GM18951 (cell line): ENCODE results near the gene CASP5.
"Not testable (repeated sequence)": the region's sequence is repeated elsewhere in the genome, so short reads cannot be mapped to it uniquely, and the experiment has no call there.

Experiments
- POLR2A ChIP-seq: IDR thresholded peaks from 4 replicates; pipeline ENCODE4 v1.6.1; 2011; ENCODE audit warnings: mild to moderate bottlenecking; ENCODE audit not compliant: insufficient read length, insufficient read depth; ENCODE audit errors: extremely low read depth
- in situ Hi-C: fragments of 300-500 bp; cut with MboI; formaldehyde crosslinking; loops from one replicate; pipeline ENCODE4 v1.12.0; 2022; ENCODE audit warnings: low sequenced_read_pairs, mixed read lengths, inconsistent platforms; ENCODE audit not compliant: unreplicated experiment

The CASP5 gene

GRCh38 chr11:105004021-105004420 is 18.9 kb downstream of the CASP5 start:
- in situ Hi-C loops, result no loop called here

GRCh38 chr11:105003151-105003550 is 19.8 kb downstream of the CASP5 start:
- in situ Hi-C loops, result no loop called here
- no peak for TF ChIP-seq POLR2A

More at GRCh38 chr11:105004021-105004420, 18.9 kb downstream of the CASP5 start:
- no peak for TF ChIP-seq POLR2A

GRCh38 chr11:105000797-105001196 is 22.2 kb downstream of the CASP5 start:
- in situ Hi-C loops, result no loop called here
- TF ChIP-seq POLR2A, result no peak

GRCh38 chr11:105000167-105000566 is 22.8 kb downstream of the CASP5 start:
- in situ Hi-C loops, result no loop called here
- TF ChIP-seq POLR2A, result no peak

GRCh38 chr11:104999721-105000120 is 23.2 kb downstream of the CASP5 start:
- in situ Hi-C loops, result no loop called here
- no peak for TF ChIP-seq POLR2A

GRCh38 chr11:104997288-104997687 is 25.7 kb downstream of the CASP5 start:
- no peak for TF ChIP-seq POLR2A
- in situ Hi-C loops, result no loop called here

- no peak for TF ChIP-seq POLR2A
- in situ Hi-C loops, result no loop called here
Measured at GRCh38 chr11:104995001-104995408, 28.0 kb downstream of the CASP5 start.

GRCh38 chr11:104992781-104993180 is 30.2 kb downstream of the CASP5 start:
- in situ Hi-C loops, result no loop called here
- TF ChIP-seq POLR2A, result no peak

GRCh38 chr11:104991994-104992393 is 31.0 kb downstream of the CASP5 start:
- TF ChIP-seq POLR2A, result no peak
- in situ Hi-C loops, result no loop called here

GRCh38 chr11:104984808-104985207 is 38.2 kb downstream of the CASP5 start:
- TF ChIP-seq POLR2A, result no peak
- in situ Hi-C loops, result no loop called here

- TF ChIP-seq POLR2A, result no peak
- in situ Hi-C loops, result no loop called here
Measured at GRCh38 chr11:104979839-104980238, 43.1 kb downstream of the CASP5 start.

- in situ Hi-C loops, result no loop called here
- TF ChIP-seq POLR2A, result no peak
Measured at GRCh38 chr11:104973616-104974015, 49.4 kb downstream of the CASP5 start.

GRCh38 chr11:104972924-104973323 is 50.0 kb downstream of the CASP5 start:
- in situ Hi-C loops, result not testable (repeated sequence)

GRCh38 chr11:104970756-104971155 is 52.2 kb downstream of the CASP5 start:
- in situ Hi-C loops, result no loop called here
- TF ChIP-seq POLR2A, result no peak
